Fibroblast of lung (primary cell): Measurements from ENCODE around the gene TERB1.

Experiments used
- CTCF ChIP-seq, 2 donors: IDR thresholded peaks in 1 of 2; conservative IDR thresholded peaks in 1 of 2; 1 replicate in 1 of 2; 2 replicates in 1 of 2; pipeline ENCODE4 v1.5.1; 2011 to 2012; ENCODE audit warnings: low read length in 2 of 2, control low read depth in 1 of 2, inconsistent platforms in 1 of 2, low read depth in 1 of 2, mild to moderate bottlenecking in 1 of 2
- EZH2 ChIP-seq: IDR thresholded peaks from 2 replicates; pipeline ENCODE4 v1.5.1; 2012; ENCODE audit warnings: low read length, control low read depth, mild to moderate bottlenecking; ENCODE audit errors: missing control alignments

GRCh38 chr16:66746048-66746447 lies 55.3 kb downstream of the TERB1 start:
- TF ChIP-seq CTCF (conservative IDR thresholded peaks at IDR 0.05 in 1 of 2, IDR thresholded peaks at IDR 0.05 in 1 of 2; ENCODE audit: low read depth in 1 of 2, low read length in 2 of 2) (no peak), EZH2 (no peak)
